NB4 (cell line): ENCODE data around the gene IDS.

Experiments
- CTCF ChIP-seq: IDR thresholded peaks from one replicate; pipeline ENCODE4 v1.5.1; 2012; ENCODE audit warnings: low read depth, low read length
- MAX ChIP-seq: IDR thresholded peaks from 2 replicates; pipeline ENCODE4 v1.6.1; 2011; ENCODE audit warnings: low read depth, low read length
- MYC ChIP-seq: IDR thresholded peaks from 2 replicates; pipeline ENCODE4 v1.6.1; 2011; ENCODE audit warnings: low read depth, low read length
- POLR2A ChIP-seq: IDR thresholded peaks from 2 replicates; pipeline ENCODE4 v1.6.1; 2011; ENCODE audit warnings: mild to moderate bottlenecking; ENCODE audit not compliant: insufficient read length; ENCODE audit errors: extremely low read depth

GRCh38 chrX:149461746-149462145 is 43.4 kb downstream of the IDS start:
- no peak for TF ChIP-seq MYC
- TF ChIP-seq POLR2A = no peak
- TF ChIP-seq CTCF = no peak
- no peak for TF ChIP-seq MAX
